GM19035 (cell line): ENCODE data around the gene SLC39A3.
"Not testable (repeated sequence)": the region's sequence is repeated elsewhere in the genome, so short reads cannot be mapped to it uniquely, and the experiment has no call there.

Experiments used
- ATAC-seq: cut with Tn5 transposase; IDR thresholded peaks from one replicate; pipeline ENCODE4 v1.9.1; 2021; ENCODE audit not compliant: unreplicated experiment

The SLC39A3 gene

GRCh38 chr19:2723747-2724146, 16.1 kb downstream of the SLC39A3 start:
- ATAC-seq: no peak

GRCh38 chr19:2723345-2723715, 16.5 kb downstream of the SLC39A3 start:
- ATAC-seq: no peak

GRCh38 chr19:2722541-2723344, 17.1 kb downstream of the SLC39A3 start:
- no peak for ATAC-seq

- no peak for ATAC-seq
Measured at GRCh38 chr19:2721570-2722540, 18.0 kb downstream of the SLC39A3 start.

GRCh38 chr19:2720777-2721569, 18.8 kb downstream of the SLC39A3 start, which contains the start of gene DIRAS1:
TSS of gene DIRAS1 (minus strand) at chr19:2721372. CDS start at chr19:2717806, 3,566 bp downstream.
- ATAC-seq: no peak

GRCh38 chr19:2719920-2720776, 19.7 kb downstream of the SLC39A3 start:
- ATAC-seq: no peak

- no peak for ATAC-seq
Measured at GRCh38 chr19:2719232-2719735, 20.5 kb downstream of the SLC39A3 start.

- ATAC-seq: no peak
Measured at GRCh38 chr19:2717638-2718541, 21.9 kb downstream of the SLC39A3 start.

- ATAC-seq: no peak
Measured at GRCh38 chr19:2716722-2717637, 22.8 kb downstream of the SLC39A3 start.

- ATAC-seq: no peak
Measured at GRCh38 chr19:2716275-2716650, 23.6 kb downstream of the SLC39A3 start.

- no peak for ATAC-seq
Measured at GRCh38 chr19:2715470-2716274, 24.1 kb downstream of the SLC39A3 start.

- ATAC-seq: no peak
Measured at GRCh38 chr19:2714531-2715269, 25.1 kb downstream of the SLC39A3 start.

GRCh38 chr19:2714102-2714501, 25.7 kb downstream of the SLC39A3 start:
- ATAC-seq: not testable (repeated sequence)

- ATAC-seq: not testable (repeated sequence)
Measured at GRCh38 chr19:2713170-2713569, 26.6 kb downstream of the SLC39A3 start.

GRCh38 chr19:2711875-2712205, 28.0 kb downstream of the SLC39A3 start:
- no peak for ATAC-seq

- ATAC-seq: no peak
Measured at GRCh38 chr19:2711172-2711874, 28.5 kb downstream of the SLC39A3 start.
